Measurements from ENCODE around the gene R3HDM2.

- TF ChIP-seq CTCF (IDR thresholded peaks at IDR 0.05) (no peak), POLR2A (IDR thresholded peaks at IDR 0.05) (no peak), POLR2AphosphoS5 (IDR thresholded peaks at IDR 0.05) (no peak)
Measured at GRCh38 chr12:57332646-57333312, 98.1 kb downstream of the R3HDM2 start.

Measured in breast epithelium (tissue), 3 donors.